GM23248 (cell line): ENCODE data around the gene UPP1. TPM values are rescaled to one million over a fixed set of nuclear protein-coding genes. Genes with fewer than 3 reads are reported as not detected.

Experiments
- DNase-seq: peaks from one replicate; pipeline ENCODE4 v3.0.0-alpha.2; 2015
- H2AFZ ChIP-seq: fragments of 200-600 bp; sonication (generic); 2 replicates; pipeline ENCODE4 v1.6.1; 2016; ENCODE audit warnings: antibody characterized with exemption
- H3F3A ChIP-seq: fragments of 200-600 bp; sonication (generic); 2 replicates; pipeline ENCODE4 v1.6.1; 2016; ENCODE audit warnings: mild to moderate bottlenecking, antibody characterized with exemption, mixed run types; ENCODE audit not compliant: insufficient read depth
- H3K27ac ChIP-seq: fragments of 200-600 bp; sonication (generic); 2 replicates; pipeline ENCODE4 v1.5.1; 2016; ENCODE audit warnings: mild to moderate bottlenecking
- H3K27me3 ChIP-seq: fragments of 200-600 bp; sonication (generic); replicated peaks from 2 replicates; pipeline ENCODE4 v1.6.1; 2016; ENCODE audit warnings: mild to moderate bottlenecking; ENCODE audit not compliant: insufficient read depth
- H3K36me3 ChIP-seq: fragments of 200-600 bp; sonication (generic); 2 replicates; pipeline ENCODE4 v1.6.1; 2016; ENCODE audit warnings: low read depth, mild to moderate bottlenecking
- H3K4me1 ChIP-seq: fragments of 200-600 bp; sonication (generic); 2 replicates; pipeline ENCODE4 v1.6.1; 2016; ENCODE audit warnings: mild to moderate bottlenecking; ENCODE audit not compliant: insufficient read depth
- H3K4me2 ChIP-seq: fragments of 200-600 bp; sonication (generic); one replicate; pipeline ENCODE4 v1.6.1; 2016; ENCODE audit warnings: mild to moderate bottlenecking; ENCODE audit not compliant: unreplicated experiment
- H3K4me3 ChIP-seq: fragments of 200-600 bp; sonication (generic); 2 replicates; pipeline ENCODE4 v1.5.1; 2016; ENCODE audit warnings: mild to moderate bottlenecking
- H3K79me2 ChIP-seq: fragments of 200-600 bp; sonication (generic); 2 replicates; pipeline ENCODE4 v1.6.1; 2016; ENCODE audit warnings: mild to moderate bottlenecking; ENCODE audit not compliant: insufficient read depth
- H3K9ac ChIP-seq: fragments of 200-600 bp; sonication (generic); 2 replicates; pipeline ENCODE4 v1.6.1; 2016; ENCODE audit warnings: mild to moderate bottlenecking
- H3K9me2 ChIP-seq: fragments of 200-600 bp; sonication (generic); 2 replicates; pipeline ENCODE4 v1.6.1; 2016; ENCODE audit warnings: mixed run types, mild to moderate bottlenecking, moderate library complexity; ENCODE audit not compliant: insufficient read depth
- H3K9me3 ChIP-seq: fragments of 200-600 bp; sonication (generic); one replicate; pipeline ENCODE4 v1.6.1; 2017; ENCODE audit warnings: low read depth
- H4K20me1 ChIP-seq: fragments of 200-600 bp; sonication (generic); 2 replicates; pipeline ENCODE4 v1.6.0; 2016; ENCODE audit not compliant: insufficient read depth
- EZH2 ChIP-seq: fragments of 200-600 bp; sonication (generic); IDR thresholded peaks from 2 replicates; pipeline ENCODE4 v1.6.1; 2018; ENCODE audit warnings: antibody characterized with exemption, mild to moderate bottlenecking; ENCODE audit not compliant: insufficient read depth, poor library complexity, severe bottlenecking
- EZH2phosphoT487 ChIP-seq: fragments of 200-600 bp; sonication (generic); IDR thresholded peaks from 2 replicates; pipeline ENCODE4 v1.6.1; 2018; ENCODE audit warnings: antibody characterized with exemption, moderate library complexity, mild to moderate bottlenecking, low read depth; ENCODE audit not compliant: insufficient read depth
- WGBS, 2 experiments: methylation state at CpG; one replicate each; pipeline ENCODE4 v1.1.6; 2015 to 2017; ENCODE audit warnings: low lambda C conversion rate in 2 of 2, low coverage in 1 of 2; ENCODE audit errors: missing lambda C conversion rate in 2 of 2; 5-methylcytosine and 5-hydroxymethylcytosine counted together
- in situ Hi-C: fragments of 300-500 bp; cut with MboI; formaldehyde crosslinking; loops from 2 replicates; pipeline ENCODE4 v1.15.0; 2020
- polyA plus RNA-seq: library from polyadenylated mRNA; unstranded; fragments of >200 nt; fragmentation: Nextera tagmentation; extraction: Ambion mirVana; gene quantifications from 2 replicates; pipeline ENCODE4 v1.2.1, GENCODE V29; 2016
- total RNA-seq: library from RNA; depleted of rRNA; stranded (reverse); fragments of >200 nt; shearing (Covaris generic); gene quantifications from 2 replicates; pipeline ENCODE4 v1.2.3, GENCODE V29; 2014; rRNA removed

Gene UPP1
- total and polyA plus RNA-seq, 2 experiments from 2014 or later: 12.9 to 33.2 TPM

GRCh38 chr7:48148311-48148710 is 59.2 kb downstream of the UPP1 start:
- Histone ChIP-seq H2AFZ (no peak overlapping the region), H3K27me3 (peaks cover 14% of the 10 kb centered on the region), H3K9me3 (no peaks in the 10 kb centered on the region), H4K20me1 (no peaks in the 10 kb centered on the region), H3K9me2 (no peaks in the 10 kb centered on the region), H3K36me3 (no peaks in the 10 kb centered on the region), H3K27ac (no peak overlapping the region), H3F3A (no peaks in the 10 kb centered on the region), H3K79me2 (no peaks in the 10 kb centered on the region), H3K4me3 (no peak overlapping the region), H3K4me1 (no peaks in the 10 kb centered on the region), H3K4me2 (no peak overlapping the region), H3K9ac (no peak overlapping the region)
- no peak for TF ChIP-seq EZH2phosphoT487
- TF ChIP-seq EZH2: no peak
- WGBS, 2 experiments: 77 to 95% methylated on average over 2 of the region's 2 CpGs
- in situ Hi-C loops: no loop called here
- no peak for DNase-seq

GRCh38 chr7:48149058-48149457 is 60.0 kb downstream of the UPP1 start:
- Histone ChIP-seq H3K4me1 (no peaks in the 10 kb centered on the region), H3K9me2 (no peaks in the 10 kb centered on the region), H3K4me2 (no peak overlapping the region), H3K36me3 (no peaks in the 10 kb centered on the region), H3K27ac (no peak overlapping the region), H3K9ac (no peak overlapping the region), H3K9me3 (no peaks in the 10 kb centered on the region), H3F3A (no peaks in the 10 kb centered on the region), H3K4me3 (no peak overlapping the region), H3K27me3 (peaks cover 14% of the 10 kb centered on the region), H4K20me1 (no peaks in the 10 kb centered on the region), H3K79me2 (no peaks in the 10 kb centered on the region), H2AFZ (no peak overlapping the region)
- in situ Hi-C loops: no loop called here
- no peak for DNase-seq
- TF ChIP-seq EZH2phosphoT487 (no peak), EZH2 (no peak)

GRCh38 chr7:48150086-48150485 is 61.0 kb downstream of the UPP1 start:
- H2AFZ ChIP-seq: no peak overlapping the region
- in situ Hi-C loops: no loop called here
- peaks cover 14% of the 10 kb centered on the region for H3K27me3 ChIP-seq

GRCh38 chr7:48154792-48155413 is 65.8 kb downstream of the UPP1 start:
- Histone ChIP-seq H3F3A (no peaks in the 10 kb centered on the region), H3K79me2 (no peaks in the 10 kb centered on the region), H3K36me3 (no peaks in the 10 kb centered on the region), H3K9ac (no peak overlapping the region), H3K9me3 (no peaks in the 10 kb centered on the region), H3K4me2 (no peak overlapping the region), H4K20me1 (no peaks in the 10 kb centered on the region), H3K4me1 (peaks cover 10% of the 10 kb centered on the region), H3K4me3 (no peak overlapping the region), H3K27ac (no peak overlapping the region), H2AFZ (no peak overlapping the region), H3K27me3 (peaks cover under 1% of the 10 kb centered on the region; the same call in 1 of the 2 replicates), H3K9me2 (no peaks in the 10 kb centered on the region)
- WGBS, 2 experiments: 59 to 61% methylated on average over 8 of the region's 8 CpGs
- no peak for TF ChIP-seq EZH2phosphoT487
- no peak for TF ChIP-seq EZH2
- in situ Hi-C loops: no loop called here
- DNase-seq: peak; percentile 70

More at GRCh38 chr7:48150086-48150485, 61.0 kb downstream of the UPP1 start:
- no peak for TF ChIP-seq EZH2
- TF ChIP-seq EZH2phosphoT487: no peak
- no peak overlapping the region for H3K9ac ChIP-seq
- no peak overlapping the region for H3K4me3 ChIP-seq
- no peaks in the 10 kb centered on the region for H3K36me3 ChIP-seq
- no peak overlapping the region for H3K27ac ChIP-seq
- no peaks in the 10 kb centered on the region for H3K9me2 ChIP-seq
- no peaks in the 10 kb centered on the region for H4K20me1 ChIP-seq
- 46 to 53% methylated on average over 3 of the region's 3 CpGs for WGBS, 2 experiments
- no peaks in the 10 kb centered on the region for H3K79me2 ChIP-seq
- no peak overlapping the region for H3K4me2 ChIP-seq
- no peaks in the 10 kb centered on the region for H3F3A ChIP-seq
- no peak for DNase-seq
- no peaks in the 10 kb centered on the region for H3K4me1 ChIP-seq
- H3K9me3 ChIP-seq: no peaks in the 10 kb centered on the region

Other genes starting within 250 kb of the UPP1 start
- 0.11 and 0.25 TPM in 2 replicates for gene PKD1L1, start 140.8 kb upstream of the UPP1 start, total RNA-seq
- gene PKD1L1, start 140.8 kb upstream of the UPP1 start, polyA plus RNA-seq: 0.05 and 0.06 TPM in 2 replicates
- gene HUS1, start 109.7 kb upstream of the UPP1 start, total RNA-seq: 21.1 and 25.0 TPM in 2 replicates
- gene HUS1, start 109.7 kb upstream of the UPP1 start, polyA plus RNA-seq: 23.5 and 25.5 TPM in 2 replicates
- not detected in 2 replicates for gene SUN3, start 60.2 kb upstream of the UPP1 start, total RNA-seq
- gene SUN3, start 60.2 kb upstream of the UPP1 start, polyA plus RNA-seq: not detected in 2 replicates
- gene C7orf57, start 53.7 kb upstream of the UPP1 start, total RNA-seq: not detected in 2 replicates
- not detected in 2 replicates for gene C7orf57, start 53.7 kb upstream of the UPP1 start, polyA plus RNA-seq
- gene ABCA13, start 82.2 kb downstream of the UPP1 start, total RNA-seq: 0.11 TPM in 1 of 2 replicates, not detected in the other
- gene ABCA13, start 82.2 kb downstream of the UPP1 start, polyA plus RNA-seq: not detected in 2 replicates